ENCODE measurements around the gene ACHE. TPM values are rescaled to one million over a fixed set of nuclear protein-coding genes. Genes with fewer than 3 reads are reported as not detected.
A peak's percentile ranks its signal among the peaks of the same experiment; 100 is the strongest.

Gene ACHE
- total RNA-seq, 1 experiment from 2014 or later: 0.40 TPM

DNA sequence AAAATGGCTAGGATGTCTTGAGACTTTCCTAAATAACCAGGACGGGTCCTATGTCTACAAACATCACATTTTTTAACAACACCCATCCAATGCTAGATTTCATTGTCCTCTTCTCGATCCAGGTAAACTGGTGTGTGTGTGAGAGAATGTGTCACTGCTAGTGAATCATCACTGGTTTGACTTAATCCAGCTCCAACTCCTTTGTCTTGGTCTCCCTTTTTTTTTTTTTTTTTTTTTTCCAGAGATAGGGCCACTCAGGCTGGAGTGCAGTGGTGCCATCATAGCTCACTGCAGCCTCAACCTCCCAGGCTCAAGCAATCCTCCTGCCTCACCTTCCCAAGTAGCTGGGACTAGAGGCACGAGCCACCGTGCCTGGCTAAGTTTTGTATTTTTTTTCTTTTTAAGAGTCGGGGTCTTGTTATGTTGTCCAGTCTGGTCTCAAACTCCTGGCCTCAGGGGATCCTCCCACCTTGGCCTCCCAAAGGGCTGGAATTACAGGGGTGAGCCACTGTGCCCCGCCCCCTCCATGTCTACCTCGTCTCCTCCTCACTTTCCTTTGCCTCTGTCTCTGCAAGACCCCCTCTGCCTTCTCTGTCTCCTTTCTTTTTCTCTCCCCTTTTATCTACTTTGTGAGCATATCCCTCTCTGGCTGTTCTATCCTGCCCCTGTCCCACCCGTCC, 4.0 kb downstream of the ACHE start:
- ATAC-seq (peak; percentile 4; the same call in 1 of the 2 replicates), DNase-seq (peak; percentile 80)
- Histone ChIP-seq H3F3A (ENCODE audit: low read length, unreplicated experiment) (no peaks in the 10 kb centered on the region), H4K20me1 (ENCODE audit: low read length) (no peaks in the 10 kb centered on the region), H3K9me3 (ENCODE audit: low read length) (no peaks in the 10 kb centered on the region), H3K79me2 (ENCODE audit: low read length) (peaks cover 27% of the 10 kb centered on the region), H3K36me3 (ENCODE audit: low read depth, low read length) (peaks cover 19% of the 10 kb centered on the region; the same call in 1 of the 2 replicates), H3K4me1 (ENCODE audit: insufficient read depth, low read length) (peaks cover 41% of the 10 kb centered on the region), H3K27ac (ENCODE audit: low read length) (peak overlapping the region; percentile 89), H3K4me3 (ENCODE audit: low read length) (no peak overlapping the region), H3K4me2 (ENCODE audit: low read length) (peak overlapping the region; percentile 95), H2AFZ (ENCODE audit: low read length) (no peak overlapping the region), H3K9me2 (replicated peaks; ENCODE audit: low read length) (no peaks in the 10 kb centered on the region), H3K9ac (ENCODE audit: low read length) (no peak overlapping the region), H3K27me3 (ENCODE audit: low read length) (peaks cover 16% of the 10 kb centered on the region)
- intact Hi-C loops (cut with micrococcal nuclease): loop anchor here (10.0 kb wide), 1 partner anchor 243 kb away; no protein-coding TSS in a partner anchor
- TF ChIP-seq EZH2phosphoT487 (IDR thresholded peaks at IDR 0.05; ENCODE audit: borderline replicate concordance, low read length): no peak
- TF ChIP-seq EZH2 (IDR thresholded peaks at IDR 0.05; ENCODE audit: low read length, unreplicated experiment): no peak
- TF ChIP-seq, protein P1, sequence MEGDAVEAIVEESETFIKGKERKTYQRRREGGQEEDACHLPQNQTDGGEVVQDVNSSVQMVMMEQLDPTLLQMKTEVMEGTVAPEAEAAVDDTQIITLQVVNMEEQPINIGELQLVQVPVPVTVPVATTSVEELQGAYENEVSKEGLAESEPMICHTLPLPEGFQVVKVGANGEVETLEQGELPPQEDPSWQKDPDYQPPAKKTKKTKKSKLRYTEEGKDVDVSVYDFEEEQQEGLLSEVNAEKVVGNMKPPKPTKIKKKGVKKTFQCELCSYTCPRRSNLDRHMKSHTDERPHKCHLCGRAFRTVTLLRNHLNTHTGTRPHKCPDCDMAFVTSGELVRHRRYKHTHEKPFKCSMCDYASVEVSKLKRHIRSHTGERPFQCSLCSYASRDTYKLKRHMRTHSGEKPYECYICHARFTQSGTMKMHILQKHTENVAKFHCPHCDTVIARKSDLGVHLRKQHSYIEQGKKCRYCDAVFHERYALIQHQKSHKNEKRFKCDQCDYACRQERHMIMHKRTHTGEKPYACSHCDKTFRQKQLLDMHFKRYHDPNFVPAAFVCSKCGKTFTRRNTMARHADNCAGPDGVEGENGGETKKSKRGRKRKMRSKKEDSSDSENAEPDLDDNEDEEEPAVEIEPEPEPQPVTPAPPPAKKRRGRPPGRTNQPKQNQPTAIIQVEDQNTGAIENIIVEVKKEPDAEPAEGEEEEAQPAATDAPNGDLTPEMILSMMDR (conservative IDR thresholded peaks at IDR 0.05; ENCODE audit: low read depth, low read length): no peak
- BruUV-seq (replicated peaks): no TSS peak
- CTCF ChIA-PET: interaction anchor here (0.6 kb wide), 2 partner anchors 165 to 185 kb away, joined by 3 read pairs; no protein-coding TSS in a partner anchor
- POLR2A ChIA-PET (ENCODE audit: unreplicated experiment): interaction anchor here (0.6 kb wide), 2 partner anchors 212 to 352 kb away, joined by 3 to 5 read pairs; no protein-coding TSS in a partner anchor

DNA sequence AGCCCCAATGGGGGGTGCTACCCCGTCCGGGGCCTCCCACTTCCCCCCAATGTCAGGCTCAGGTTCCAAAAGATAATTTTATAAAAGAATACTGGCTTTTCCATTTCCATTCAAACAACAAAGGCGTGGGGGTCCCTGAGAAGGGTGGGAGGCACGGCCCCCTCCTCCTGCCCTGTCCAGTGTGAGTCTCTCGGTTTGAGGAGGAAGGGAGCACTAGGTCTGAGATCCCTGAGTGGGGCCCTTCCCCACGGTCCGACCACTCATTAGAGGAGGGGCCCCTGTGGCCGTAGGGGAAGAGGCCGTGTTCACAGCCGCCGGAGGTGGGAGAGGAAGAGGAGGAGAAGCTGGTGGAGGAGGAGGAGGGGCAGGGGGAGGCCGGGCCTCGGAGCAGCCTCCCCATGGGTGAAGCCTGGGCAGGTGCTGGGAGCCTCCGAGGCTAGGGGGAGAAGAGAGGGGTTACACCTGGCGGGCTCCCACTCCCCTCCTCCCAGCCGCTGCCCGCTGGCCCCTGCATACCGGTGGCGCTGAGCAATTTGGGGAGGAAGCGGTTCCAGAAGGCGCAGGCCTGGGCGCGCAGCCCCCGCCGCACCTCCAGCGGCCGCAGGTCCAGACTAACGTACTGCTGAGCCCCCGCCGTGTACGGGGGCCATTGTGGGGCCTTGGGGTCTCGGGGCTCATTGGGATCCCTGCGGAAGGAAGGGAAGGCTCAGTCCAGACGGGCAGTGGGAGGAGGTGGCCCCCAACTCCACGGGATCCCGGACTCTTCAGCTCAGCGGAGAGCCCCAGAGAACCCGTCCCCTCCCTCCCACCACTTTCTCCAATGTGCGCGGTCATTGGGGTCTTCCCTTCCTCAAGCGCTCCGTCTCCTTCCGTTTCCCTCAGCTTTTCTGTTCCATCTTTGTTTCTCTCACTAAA, 4.8 kb downstream of the ACHE start:
- Histone ChIP-seq H3K4me3 (ENCODE audit: low read length) (peak overlapping the region; percentile 72; the same call in 1 of the 2 replicates), H3K9me3 (ENCODE audit: low read length) (no peaks in the 10 kb centered on the region), H3K27me3 (ENCODE audit: low read length) (peaks cover 8% of the 10 kb centered on the region), H3K4me2 (ENCODE audit: low read length) (peak overlapping the region; percentile 95), H3K9me2 (replicated peaks; ENCODE audit: low read length) (no peaks in the 10 kb centered on the region), H4K20me1 (ENCODE audit: low read length) (no peaks in the 10 kb centered on the region), H3K36me3 (ENCODE audit: low read depth, low read length) (peaks cover 27% of the 10 kb centered on the region), H2AFZ (ENCODE audit: low read length) (peak overlapping the region; percentile 75; the same call in 1 of the 2 replicates), H3K79me2 (ENCODE audit: low read length) (peaks cover 33% of the 10 kb centered on the region), H3K9ac (ENCODE audit: low read length) (peak overlapping the region; percentile 99), H3K4me1 (ENCODE audit: insufficient read depth, low read length) (peaks cover 37% of the 10 kb centered on the region), H3K27ac (ENCODE audit: low read length) (peak overlapping the region; percentile 89), H3F3A (ENCODE audit: low read length, unreplicated experiment) (no peaks in the 10 kb centered on the region)
- DNase-seq (no peak), ATAC-seq (no peak)
- CTCF ChIA-PET: interaction anchor here (0.6 kb wide), 3 partner anchors 165 to 190 kb away, joined by 3 to 13 read pairs (median 3); no protein-coding TSS in a partner anchor
- no TSS peak for BruUV-seq (replicated peaks)
- POLR2A ChIA-PET (ENCODE audit: unreplicated experiment): interaction anchor here (0.6 to 1.4 kb wide), 2 partner anchors 195 to 213 kb away, joined by 5 read pairs; partner anchors contain the start of gene TRIM56
- TF ChIP-seq EZH2 (IDR thresholded peaks at IDR 0.05; ENCODE audit: low read length, unreplicated experiment) (no peak), EZH2phosphoT487 (IDR thresholded peaks at IDR 0.05; ENCODE audit: borderline replicate concordance, low read length) (no peak)
- TF ChIP-seq, protein P1 (conservative IDR thresholded peaks at IDR 0.05; ENCODE audit: low read depth, low read length): no peak
- intact Hi-C loops (cut with micrococcal nuclease): loop anchor here (10.0 kb wide), 1 partner anchor 244 kb away; no protein-coding TSS in a partner anchor
